ENCODE measurements around the gene CORO2A. TPM values are rescaled to one million over a fixed set of nuclear protein-coding genes. Genes with fewer than 3 reads are reported as not detected.

CORO2A gene
- total and polyA plus RNA-seq, 2 of the 4 experiments (the other 2 are of a cell fraction): 1.9 to 2.2 TPM

DNA sequence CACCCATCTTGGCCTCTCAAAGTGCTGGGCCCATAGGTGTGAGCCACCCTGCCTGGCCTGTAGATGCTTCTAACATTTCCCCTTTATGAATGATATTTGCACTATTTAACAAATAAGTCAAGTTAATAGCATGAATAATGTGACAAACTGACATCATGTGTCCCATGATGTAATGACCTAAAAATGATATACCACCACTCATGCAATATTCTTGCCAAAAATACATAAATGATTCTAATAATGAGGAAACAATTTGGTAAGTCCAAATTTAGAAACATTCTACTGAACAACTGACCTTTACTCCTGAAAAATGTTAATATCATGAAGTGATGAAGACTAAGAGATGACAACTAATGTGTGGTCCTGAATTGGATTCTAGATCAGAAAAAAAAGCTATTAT is 39.9 kb downstream of the CORO2A start:
- ATAC-seq (ENCODE audit: low read depth) (no peak), DNase-seq (no peak)
- dilution Hi-C loops (cut with HindIII; ENCODE audit: low sequenced_read_pairs, unreplicated experiment) (no loop called here), intact Hi-C loops (cut with micrococcal nuclease) (no loop called here), in situ Hi-C loops (cut with MboI; ENCODE audit: low sequenced_read_pairs) (no loop called here)
- H4K91ac ChIP-seq (ENCODE audit: insufficient read depth, low read depth, low read length): no peak overlapping the region
- no peak overlapping the region for H4K5ac ChIP-seq (ENCODE audit: low read depth, low read length)
- no peak overlapping the region for H2AK9ac ChIP-seq (replicated peaks; ENCODE audit: low read depth, low read length, poor library complexity)
- no peaks in the 10 kb centered on the region for H3K36me3 ChIP-seq (ENCODE audit: control insufficient read depth, insufficient read depth, low read length)
- no peak overlapping the region for H3K14ac ChIP-seq (replicated peaks; ENCODE audit: low read depth, low read length)
- H2BK120ac ChIP-seq (ENCODE audit: low read depth, low read length): no peak overlapping the region
- no peak overlapping the region for H2BK5ac ChIP-seq (ENCODE audit: low read depth, low read length, poor library complexity, severe bottlenecking)
- no peak overlapping the region for H2AFZ ChIP-seq (replicated peaks; ENCODE audit: low read length, poor library complexity)
- H3K9me3 ChIP-seq (ENCODE audit: control insufficient read depth, insufficient read depth, low read length): no peaks in the 10 kb centered on the region
- H3K18ac ChIP-seq (ENCODE audit: low read depth, low read length): no peak overlapping the region
- no peak overlapping the region for H2BK20ac ChIP-seq (ENCODE audit: low read depth, low read length)
- H3K4me1 ChIP-seq (ENCODE audit: control insufficient read depth, insufficient read depth, low read length): no peaks in the 10 kb centered on the region
- no peaks in the 10 kb centered on the region for H4K20me1 ChIP-seq (ENCODE audit: insufficient read depth, low read length)
- H3K4me3 ChIP-seq (ENCODE audit: insufficient read depth, low read depth, low read length): no peak overlapping the region
- H2AK5ac ChIP-seq (ENCODE audit: low read depth, low read length): no peak overlapping the region
- H2BK15ac ChIP-seq (ENCODE audit: low read depth, low read length): no peak overlapping the region
- no peaks in the 10 kb centered on the region for H3K27me3 ChIP-seq (ENCODE audit: control insufficient read depth, insufficient read depth, low read length)
- no peak overlapping the region for H3K27ac ChIP-seq (ENCODE audit: insufficient read depth, low read length)
- no peak overlapping the region for H3K23ac ChIP-seq (ENCODE audit: low read depth, low read length)
- TF ChIP-seq, protein P1, sequence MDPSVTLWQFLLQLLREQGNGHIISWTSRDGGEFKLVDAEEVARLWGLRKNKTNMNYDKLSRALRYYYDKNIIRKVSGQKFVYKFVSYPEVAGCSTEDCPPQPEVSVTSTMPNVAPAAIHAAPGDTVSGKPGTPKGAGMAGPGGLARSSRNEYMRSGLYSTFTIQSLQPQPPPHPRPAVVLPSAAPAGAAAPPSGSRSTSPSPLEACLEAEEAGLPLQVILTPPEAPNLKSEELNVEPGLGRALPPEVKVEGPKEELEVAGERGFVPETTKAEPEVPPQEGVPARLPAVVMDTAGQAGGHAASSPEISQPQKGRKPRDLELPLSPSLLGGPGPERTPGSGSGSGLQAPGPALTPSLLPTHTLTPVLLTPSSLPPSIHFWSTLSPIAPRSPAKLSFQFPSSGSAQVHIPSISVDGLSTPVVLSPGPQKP (IDR thresholded peaks at IDR 0.05; ENCODE audit: borderline replicate concordance, low read depth, low read length): no peak
- TF ChIP-seq CHD1 (IDR thresholded peaks at IDR 0.05; ENCODE audit: low read depth, low read length) (no peak), MAFK (IDR thresholded peaks at IDR 0.05; ENCODE audit: low read depth, low read length) (no peak), MAZ (IDR thresholded peaks at IDR 0.05; ENCODE audit: borderline replicate concordance, low read depth, low read length) (no peak), NFE2L2 (IDR thresholded peaks at IDR 0.05; ENCODE audit: low read depth, low read length) (no peak), RFX5 (IDR thresholded peaks at IDR 0.05; ENCODE audit: low read depth, low read length) (no peak), FOS (IDR thresholded peaks at IDR 0.05; ENCODE audit: low read depth, low read length) (no peak), POLR2A (IDR thresholded peaks at IDR 0.05; ENCODE audit: low read depth, low read length) (no peak), RAD21 (IDR thresholded peaks at IDR 0.05; ENCODE audit: low read length) (no peak), CEBPB (IDR thresholded peaks at IDR 0.05; ENCODE audit: low read depth, low read length) (no peak)
- TF ChIP-seq, protein P2, sequence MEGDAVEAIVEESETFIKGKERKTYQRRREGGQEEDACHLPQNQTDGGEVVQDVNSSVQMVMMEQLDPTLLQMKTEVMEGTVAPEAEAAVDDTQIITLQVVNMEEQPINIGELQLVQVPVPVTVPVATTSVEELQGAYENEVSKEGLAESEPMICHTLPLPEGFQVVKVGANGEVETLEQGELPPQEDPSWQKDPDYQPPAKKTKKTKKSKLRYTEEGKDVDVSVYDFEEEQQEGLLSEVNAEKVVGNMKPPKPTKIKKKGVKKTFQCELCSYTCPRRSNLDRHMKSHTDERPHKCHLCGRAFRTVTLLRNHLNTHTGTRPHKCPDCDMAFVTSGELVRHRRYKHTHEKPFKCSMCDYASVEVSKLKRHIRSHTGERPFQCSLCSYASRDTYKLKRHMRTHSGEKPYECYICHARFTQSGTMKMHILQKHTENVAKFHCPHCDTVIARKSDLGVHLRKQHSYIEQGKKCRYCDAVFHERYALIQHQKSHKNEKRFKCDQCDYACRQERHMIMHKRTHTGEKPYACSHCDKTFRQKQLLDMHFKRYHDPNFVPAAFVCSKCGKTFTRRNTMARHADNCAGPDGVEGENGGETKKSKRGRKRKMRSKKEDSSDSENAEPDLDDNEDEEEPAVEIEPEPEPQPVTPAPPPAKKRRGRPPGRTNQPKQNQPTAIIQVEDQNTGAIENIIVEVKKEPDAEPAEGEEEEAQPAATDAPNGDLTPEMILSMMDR (conservative IDR thresholded peaks at IDR 0.05; ENCODE audit: low read depth, low read length): no peak
- no peak overlapping the region for H3K56ac ChIP-seq (ENCODE audit: extremely low read depth, insufficient read depth, low read length)
- BruUV-seq (replicated peaks): no TSS peak
- ChIA-PET POLR2A (ENCODE audit: unreplicated experiment) (no interaction called here), CTCF (no interaction called here)
- H3K79me1 ChIP-seq (ENCODE audit: low read depth in 1 of 2, low read length in 2 of 2): no peaks in the 10 kb centered on the region
- no peak overlapping the region for H3K9ac ChIP-seq (ENCODE audit: low read depth, low read length)
- H4K8ac ChIP-seq (ENCODE audit: low read depth in 2 of 2, low read length in 2 of 2): no peak overlapping the region
- H3K4me2 ChIP-seq (ENCODE audit: low read depth, low read length): no peak overlapping the region
- H3K4ac ChIP-seq (ENCODE audit: low read depth, low read length): no peak overlapping the region
- no peaks in the 10 kb centered on the region for H3K9me1 ChIP-seq (ENCODE audit: insufficient read depth, low read length)

All from IMR-90 (cell line).